NCI-H146 treated with DMSO at 0.1 percent for 48 hours (cell line): ENCODE measurements around the gene PTPA.

ENCODE experiments used
- DNase-seq: peaks from one replicate; lab custom pipeline; 2025; ENCODE audit not compliant: unreplicated experiment; lab: John Stamatoyannopoulos, UW

The PTPA gene

DNA sequence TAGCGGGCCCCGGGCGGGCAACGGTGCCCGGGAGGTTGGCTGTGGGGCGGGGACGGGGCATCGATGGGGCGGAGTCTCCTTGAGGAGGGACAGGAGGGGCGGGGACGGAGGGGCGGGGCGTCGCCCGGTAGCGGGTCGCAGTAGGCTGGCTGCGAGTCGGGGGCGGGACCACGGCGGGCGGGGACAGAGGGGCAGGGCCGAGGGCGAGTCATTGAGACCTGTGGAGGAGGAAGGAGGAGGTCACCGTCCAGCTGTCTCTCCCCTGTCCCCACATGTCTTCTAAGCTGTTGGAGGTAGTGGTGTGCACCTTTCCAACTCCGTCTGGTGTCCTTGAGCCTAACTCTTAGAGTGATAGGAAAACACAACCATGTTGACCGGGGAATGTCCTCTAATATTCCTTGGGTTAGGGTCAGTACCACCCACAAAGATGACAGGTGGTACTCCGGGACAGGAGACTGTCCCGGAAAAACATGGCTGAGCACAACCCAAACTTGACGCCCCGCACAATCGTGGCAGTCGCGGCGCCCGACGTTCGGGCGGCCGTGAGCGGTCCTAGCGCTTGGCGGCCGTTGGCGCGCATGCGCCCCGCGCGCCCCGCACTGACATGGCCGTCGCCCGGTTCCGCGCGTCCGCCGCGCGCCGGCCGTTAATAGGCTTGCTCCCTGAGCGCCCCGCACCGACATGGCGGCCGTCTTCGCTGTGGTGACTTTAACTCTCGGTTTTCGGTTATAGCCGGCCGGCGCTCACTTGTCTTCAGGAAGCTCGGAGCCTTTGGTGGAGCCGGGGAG lies at the start of gene PTPA, which contains the start of gene CRAT:
Gene PTPA (plus strand): TSS at position 676 of the 788 bp plus-strand sequence. CDS start 186 bp downstream, outside the sequence.
Gene CRAT (minus strand): TSS at position 54 of the 788 bp plus-strand sequence. CDS start 284 bp downstream, outside the sequence.
- peak; percentile 58 for DNase-seq

DNA sequence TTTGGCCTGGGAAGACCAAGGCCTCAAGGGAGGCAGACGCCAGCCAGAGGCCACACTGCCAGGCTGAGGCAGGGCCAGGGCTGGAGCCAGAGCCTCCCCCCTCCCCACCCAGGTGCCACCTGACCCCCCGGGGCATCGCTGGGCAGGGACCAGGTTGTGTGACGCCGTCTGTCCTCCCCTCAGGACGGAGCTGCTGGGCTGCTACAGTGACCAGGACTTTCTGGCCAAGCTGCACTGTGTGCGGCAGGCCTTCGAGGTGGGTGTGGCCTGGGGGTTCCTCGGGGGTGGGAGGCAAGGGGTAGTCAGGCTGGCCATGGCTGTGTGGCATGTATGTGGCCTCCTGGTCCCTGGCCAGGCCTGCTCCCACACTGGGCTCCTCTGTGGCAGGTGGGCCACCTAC lies 48.2 kb upstream of the PTPA start:
- DNase-seq = no peak

DNA sequence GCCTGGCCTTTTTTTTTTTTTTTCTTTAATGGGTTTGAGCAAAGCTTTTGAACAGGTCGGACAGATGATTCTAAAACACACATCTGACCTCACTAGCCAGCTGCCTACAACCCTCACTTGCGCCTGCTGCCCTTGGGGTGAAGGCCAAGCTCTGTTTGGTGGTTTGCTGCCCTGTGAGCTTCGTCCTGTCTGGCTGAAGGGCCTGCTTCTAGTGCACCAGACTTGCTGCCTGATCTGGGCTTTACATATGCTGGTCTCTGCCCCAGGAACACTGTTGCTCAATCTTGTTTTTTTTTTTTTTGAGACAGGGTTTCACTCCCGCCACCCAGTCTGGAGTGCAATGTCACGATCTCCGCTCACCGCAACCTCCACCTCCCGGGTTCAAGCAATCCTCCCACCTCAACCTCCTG lies 46.7 kb upstream of the PTPA start:
- DNase-seq = no peak

DNA sequence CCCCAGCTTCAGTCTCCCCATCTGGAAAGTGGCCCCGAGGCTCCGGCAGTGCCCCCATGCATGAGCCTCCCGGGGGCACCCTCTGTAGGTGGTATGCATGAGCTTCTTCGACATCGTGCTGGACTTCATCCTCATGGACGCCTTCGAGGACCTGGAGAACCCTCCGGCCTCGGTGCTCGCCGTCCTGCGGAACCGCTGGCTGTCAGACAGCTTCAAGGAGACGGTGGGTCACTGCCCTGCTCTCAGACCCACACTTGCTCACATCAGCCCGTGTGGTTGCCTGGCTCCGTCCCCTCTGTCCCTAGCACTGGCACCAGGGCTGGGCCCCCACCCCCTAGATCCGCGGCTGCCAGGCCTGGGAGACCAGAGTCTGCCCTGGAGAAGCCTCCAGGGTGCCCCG lies 43.1 kb upstream of the PTPA start:
- DNase-seq = no peak

DNA sequence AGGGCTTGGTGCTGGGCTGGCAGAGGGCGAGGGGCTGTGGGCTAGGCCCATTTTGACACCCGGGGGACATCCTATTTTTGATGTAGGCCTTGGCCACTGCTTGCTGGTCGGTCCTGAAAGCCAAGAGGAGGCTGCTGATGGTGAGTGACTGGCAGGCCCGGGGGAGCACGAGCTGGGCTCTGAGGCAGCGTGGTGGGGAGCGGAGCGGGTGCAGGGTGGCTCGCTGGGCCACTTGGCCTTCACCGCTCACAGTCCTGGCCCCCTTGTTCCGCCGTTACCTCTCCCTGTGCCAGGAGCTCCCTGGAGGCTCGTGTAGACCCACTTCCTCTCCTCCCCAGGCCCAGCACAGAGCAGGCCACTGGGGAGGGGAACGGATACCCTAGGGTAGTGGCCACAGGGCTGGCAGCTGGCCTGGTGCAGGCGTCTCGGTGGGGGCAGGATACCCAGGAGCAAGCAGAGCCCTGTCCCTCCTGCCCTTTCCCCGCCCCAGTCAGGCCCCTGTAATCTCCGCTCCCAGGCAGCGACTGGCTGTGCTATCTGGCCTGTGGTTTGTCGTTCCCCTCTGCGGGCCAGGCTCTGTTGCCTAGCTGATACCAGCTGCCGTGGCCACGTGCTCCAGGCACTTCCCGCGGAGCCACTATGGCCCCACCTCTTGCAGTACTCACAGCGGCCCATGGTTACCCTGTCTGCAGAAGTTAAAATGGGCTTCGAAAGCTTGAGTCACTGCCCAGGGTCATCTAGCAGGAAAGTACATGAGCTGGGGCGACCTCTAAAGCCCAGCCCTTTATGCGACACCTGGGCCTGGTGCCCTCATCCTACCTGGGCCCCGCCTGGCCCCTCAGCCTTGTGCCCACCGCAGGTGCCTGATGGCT lies 42.0 kb upstream of the PTPA start:
- no peak for DNase-seq

DNA sequence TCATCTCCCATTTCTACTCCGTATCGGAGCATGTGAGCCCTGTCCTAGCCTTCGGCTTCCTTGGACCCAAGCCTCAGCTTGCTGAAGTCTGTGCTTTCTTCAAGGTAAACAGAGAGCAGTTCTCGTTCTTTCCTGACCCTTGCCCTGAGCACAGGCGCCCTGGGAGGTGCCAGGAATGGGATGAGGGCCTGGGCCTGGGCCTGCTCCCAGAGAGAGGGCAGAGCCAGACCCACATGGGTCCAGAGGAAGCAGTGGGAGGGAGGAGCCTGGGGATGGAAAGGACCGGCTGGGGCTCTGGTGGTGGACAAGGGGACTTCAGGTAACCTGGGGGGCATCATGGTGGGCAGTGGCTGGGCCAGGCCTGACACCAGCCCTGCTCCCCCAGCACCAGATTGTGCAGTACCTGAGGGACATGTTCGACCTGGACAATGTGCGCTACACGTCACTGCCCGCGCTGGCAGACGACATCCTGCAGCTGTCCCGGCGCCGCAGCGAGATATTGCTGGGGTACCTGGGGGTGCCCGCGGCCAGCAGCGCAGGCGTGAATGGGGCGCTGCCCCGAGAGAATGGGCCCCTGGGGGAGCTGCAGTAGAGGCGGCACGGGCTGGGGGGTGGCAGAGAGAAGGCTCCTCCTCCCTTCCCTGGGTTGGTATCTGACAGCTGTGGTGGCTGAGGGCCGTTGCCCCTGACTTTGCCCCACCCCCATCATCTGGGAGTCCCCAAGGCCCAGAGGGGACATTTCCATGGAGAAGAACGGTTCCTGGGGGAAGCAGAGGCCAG lies 41.2 kb upstream of the PTPA start:
- no peak for DNase-seq

DNA sequence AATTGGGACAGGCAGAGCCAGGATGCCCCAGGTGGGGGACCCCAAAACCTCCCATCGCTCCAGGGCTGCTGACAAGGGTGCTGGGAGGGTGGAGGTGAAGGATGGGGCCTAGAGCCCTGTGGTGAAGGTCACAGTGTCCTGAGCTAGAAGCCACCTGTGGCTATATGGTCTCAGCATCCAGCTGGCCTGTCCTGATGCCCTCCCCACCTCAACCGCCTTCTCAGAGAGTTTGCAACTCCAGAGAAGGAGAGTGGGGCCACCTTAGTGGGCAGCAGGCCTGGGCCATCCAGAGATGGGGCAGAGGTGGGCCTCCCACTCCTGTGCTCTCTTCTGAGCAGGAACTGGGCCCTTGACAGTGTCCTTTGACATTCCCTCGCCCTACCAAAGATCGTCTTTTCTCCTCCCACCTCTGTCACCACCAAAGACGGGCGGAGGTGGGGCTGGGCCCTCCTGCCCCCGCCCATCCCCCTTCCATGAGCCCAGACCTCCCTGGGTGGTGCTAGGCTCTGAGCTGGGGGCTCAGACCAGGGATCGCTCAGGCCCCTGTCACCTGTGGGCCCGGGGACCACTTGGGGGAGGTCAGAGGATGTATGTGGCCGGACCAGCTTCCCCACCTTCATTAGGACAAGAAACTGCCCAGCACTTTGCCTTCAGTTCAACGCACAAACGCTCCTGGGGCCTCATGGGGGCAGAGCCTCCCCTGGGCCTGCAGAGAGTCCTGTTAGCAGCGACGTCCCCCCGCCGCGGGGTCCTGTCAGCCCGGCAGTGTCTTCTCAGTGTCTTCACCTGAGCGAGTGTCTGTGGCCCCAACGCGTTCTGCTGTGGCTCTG lies 40.3 kb upstream of the PTPA start:
- no peak for DNase-seq

DNA sequence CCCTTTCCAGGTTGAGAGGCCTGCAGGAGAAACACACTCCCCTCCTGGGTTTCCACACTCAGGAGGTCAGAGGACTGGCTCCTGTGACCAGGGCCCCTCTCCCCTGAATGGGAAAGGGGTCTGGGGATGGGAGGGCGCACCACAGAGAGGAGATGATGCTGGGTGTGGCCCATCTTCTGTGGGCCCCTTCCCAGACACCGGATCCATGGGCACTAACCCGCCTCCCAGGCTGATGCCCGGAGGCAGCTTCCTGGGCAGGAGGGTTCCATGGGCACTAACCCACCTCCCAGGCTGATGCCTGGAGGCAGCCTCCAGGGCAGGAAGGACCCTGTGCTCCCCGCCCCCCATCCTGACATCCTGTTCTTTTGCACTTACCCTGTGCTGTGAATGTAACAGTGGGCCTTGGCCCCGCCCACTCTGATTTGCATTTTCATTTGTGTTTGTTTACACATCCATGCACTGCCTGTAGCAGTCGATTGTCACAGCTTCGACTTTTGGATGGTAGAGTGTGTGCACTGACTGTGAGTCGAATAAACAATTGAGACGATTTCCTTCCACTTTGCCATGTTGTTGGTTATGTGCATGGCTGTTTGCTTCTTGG lies 39.6 kb upstream of the PTPA start:
- DNase-seq = no peak

DNA sequence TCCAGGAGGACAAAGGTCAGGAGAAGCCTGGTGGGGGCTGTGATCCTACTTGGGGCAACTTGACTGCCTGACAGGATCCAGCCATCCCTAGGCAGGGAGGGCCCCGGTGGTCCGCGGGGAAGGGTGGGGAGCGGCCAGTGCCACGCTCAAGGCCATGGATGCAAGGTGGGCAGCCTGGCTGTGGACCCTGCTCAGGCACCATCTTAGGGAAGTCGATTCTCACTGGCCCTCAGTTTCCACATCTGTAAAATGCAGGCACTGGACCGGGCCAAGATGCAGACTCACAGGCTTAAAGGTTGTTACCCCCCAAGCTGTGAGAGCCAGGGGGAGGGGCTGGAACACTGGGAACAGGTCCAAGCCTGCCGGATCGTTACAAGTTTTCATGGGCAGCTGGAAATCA lies 39.0 kb upstream of the PTPA start:
- DNase-seq = no peak

DNA sequence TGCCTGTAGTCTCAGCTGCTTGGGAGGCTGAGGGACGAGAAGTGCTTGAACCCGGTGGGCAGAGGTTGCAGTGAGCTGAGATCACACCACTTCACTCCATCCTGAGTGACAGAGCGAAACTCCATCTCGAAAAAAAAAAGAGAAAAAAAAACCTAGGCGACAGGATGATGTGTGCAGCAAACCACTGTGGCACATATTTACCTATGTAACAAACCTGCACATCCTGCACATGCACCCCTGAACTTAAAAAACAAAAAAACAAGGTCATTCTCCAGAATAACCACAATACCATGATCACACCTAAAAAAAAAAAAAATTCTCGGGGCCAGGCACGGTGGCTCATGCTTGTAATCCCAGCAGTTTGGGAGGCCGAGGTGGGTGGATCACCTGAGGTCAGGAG lies 37.8 kb upstream of the PTPA start:
- DNase-seq = no peak

DNA sequence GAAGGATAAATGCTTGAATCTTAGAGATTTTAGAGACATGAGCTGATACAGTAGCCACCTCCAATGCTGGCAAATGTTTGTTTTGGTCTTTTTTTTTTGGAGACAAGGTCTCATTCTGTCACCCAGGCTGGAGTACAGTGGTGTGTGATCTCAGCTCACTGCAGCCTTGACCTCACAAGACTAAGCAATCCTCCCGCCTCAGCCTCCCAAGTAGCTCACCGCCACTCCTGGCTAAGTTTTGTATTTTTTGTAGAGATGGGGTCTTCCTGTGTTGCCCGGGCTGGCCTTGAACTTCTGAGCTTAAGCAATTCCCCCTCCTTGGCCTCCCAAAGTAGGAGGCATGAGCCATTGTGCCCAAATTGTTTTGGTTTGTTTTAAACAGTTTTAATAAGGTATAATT lies 37.1 kb upstream of the PTPA start:
- no peak for DNase-seq

DNA sequence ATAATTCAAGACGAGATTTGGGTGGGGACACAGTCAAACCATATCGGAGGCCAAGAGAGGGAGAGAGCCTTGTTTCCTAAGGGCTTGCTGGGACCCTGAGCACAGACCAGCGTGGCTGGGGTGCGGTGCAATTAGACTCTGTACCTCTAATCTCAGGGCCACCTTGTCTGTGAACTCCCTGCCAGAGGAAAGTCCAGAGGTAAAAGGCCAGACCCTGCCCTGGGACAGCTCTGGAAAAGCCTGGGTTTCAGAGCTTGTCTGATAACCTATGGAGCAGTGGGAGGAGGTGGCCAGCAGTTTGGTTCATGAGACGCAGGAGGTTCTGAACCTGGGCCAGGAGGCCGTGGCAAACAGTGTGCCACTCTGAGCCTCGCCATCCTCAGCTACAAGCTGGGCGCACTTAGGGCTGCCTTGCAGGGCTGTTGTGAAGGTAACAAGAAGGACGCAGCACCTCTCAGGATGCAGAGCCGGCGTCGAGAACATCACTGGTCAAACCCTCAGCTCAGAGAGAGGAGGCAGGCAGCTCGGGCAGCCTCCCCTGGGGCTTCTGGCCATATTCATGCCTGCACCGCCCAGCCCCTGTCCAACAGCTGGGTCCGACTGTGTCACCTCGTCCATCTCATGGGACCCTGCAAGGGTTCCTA lies 35.1 kb upstream of the PTPA start:
- DNase-seq = no peak

DNA sequence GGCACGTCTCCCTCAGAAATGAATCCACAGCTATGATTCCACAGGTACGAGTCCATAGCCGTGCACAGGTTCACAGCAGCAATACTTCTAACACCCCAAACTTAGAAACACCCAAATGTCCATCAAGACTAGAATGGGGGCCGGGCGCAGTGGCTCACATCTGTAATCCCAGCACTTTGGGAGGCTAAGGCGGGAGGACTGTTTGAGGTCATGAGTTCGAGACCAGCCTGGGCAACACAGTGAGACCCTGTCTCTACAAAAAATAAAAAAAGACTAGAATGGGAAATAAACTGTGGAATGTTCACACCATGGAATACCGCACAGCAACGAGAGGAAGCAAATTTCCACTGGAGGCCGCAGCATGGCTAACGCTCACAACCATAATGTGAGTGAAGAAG lies 34.6 kb upstream of the PTPA start:
- no peak for DNase-seq

DNA sequence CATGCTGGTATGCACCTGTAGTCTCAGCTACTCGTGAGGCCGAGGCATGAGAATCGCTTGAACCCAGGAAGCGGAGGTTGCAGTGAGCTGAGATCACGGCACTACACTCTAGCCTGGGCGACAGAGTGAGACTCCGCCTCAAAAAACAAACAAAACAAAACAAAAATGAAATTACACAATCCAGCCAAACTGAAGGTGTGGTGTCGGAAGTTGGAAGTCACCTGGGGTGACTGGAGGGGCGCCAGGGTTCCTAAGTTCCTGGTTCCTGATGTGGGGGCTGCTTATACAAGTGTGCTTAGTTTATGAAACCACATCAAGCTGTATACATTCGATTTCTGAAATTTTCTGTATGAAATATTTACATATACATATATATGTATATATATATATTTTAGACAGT lies 34.0 kb upstream of the PTPA start:
- DNase-seq = no peak

DNA sequence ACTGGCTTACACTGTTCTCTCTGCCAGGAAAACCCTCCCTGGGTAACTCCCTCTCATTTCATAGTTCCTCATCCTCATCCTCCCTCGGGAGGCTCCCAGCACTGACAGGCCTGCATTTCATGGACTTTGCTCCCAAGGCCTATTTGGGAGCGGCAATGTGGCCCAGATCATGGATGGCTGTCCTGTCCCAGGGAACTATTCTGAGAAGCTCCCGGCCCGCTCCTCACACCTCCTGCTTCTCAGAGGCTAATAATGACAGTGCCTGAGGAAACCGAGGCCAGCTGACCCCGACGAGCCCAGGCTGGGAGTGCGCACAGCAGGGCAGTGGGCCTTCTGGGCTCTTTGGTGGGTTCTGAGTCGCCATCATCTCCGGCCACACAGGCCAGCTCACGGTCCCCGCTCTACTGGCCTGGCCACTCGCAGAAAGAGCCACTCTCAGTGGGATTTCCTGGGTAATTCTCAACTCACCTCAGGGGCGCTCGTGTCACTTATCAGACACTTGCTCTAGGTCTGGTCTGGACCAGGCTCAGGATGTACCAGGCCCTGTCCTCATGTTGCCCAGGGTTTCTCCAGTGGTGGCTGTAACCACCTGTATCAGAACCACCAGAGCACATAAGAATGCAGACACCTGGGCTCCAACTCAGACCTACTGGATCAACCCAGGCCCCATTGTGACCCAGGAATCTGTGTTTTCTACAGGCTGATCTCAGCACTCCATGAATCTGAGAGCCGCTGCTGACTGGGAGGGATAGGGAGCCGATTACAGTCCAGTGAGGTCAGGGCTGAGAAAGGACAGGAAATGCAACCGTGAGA lies 32.3 kb upstream of the PTPA start:
- DNase-seq = no peak

DNA sequence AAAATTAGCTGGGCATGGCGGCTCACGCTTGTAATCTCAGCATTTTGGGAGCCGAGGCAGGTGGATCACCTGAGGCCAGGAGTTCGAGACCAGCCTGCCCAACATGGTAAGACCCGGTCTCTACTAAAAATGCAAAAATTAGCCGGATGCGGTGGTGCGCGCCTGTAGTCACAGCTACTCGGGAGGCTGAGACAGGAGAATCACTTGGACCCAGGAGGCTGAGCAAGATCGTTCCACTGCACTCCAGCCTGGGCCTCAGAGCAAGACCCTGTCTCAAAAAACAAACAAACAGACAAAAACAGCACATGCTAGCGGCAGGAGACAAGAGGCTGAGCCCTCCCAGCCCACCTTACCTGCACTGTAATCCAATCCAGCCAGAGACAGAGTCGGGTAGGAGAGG lies 31.4 kb upstream of the PTPA start:
- DNase-seq = no peak

DNA sequence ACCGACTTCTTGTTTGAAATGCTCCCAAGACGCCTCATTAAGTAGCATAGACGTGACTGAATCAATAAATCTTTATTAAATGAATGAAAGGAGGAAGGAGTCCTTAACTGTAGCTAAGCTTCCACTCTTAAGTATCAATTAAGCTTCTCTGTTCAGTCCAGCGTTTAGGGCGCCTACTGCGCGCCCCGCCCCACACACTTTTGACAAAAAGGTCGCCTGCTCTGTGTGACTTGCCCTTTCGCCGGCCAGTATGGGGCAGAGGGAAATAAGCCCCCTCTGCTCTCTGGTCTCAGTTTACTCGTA lies 31.0 kb upstream of the PTPA start:
- DNase-seq = no peak

DNA sequence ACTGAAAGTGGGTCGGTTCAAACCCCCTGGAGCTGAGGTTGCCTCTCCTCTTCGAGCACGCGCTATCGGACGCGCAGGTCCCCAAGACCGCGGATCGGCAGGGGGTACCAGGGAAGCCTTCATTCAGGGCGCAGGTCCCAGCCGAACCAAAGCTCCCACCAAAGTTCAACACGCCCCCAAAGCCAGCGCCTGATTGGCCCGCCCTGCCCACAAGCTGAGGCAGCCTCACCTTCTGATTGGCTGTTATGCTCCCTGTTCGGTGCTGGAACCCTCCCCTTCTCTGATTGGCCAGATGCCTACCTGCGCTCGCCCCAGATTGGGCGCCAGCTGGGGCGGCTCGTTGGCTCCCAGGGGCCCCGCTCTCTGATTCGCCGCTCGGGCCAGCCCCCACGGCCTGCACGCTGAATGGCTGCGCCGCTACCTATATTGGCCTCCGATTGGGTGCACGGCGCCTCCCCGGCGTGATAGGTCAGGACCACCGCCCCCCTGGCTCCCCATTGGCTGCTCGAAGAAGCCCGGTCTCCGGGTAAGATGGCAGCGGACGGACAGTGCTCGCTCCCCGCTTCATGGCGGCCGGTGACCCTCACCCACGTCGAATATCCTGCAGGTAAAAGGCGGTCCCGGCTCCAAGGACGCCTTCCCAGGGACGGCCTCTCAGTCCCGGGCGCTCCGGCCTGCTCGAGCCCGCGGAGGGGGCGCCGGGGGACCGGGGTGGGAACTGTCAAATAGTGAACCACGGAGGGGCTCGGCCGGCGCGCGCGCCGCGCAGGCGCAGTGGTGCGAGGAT lies 30.4 kb upstream of the PTPA start, which contains the start of gene DOLPP1:
Gene DOLPP1 (plus strand): TSS at position 511 of the 787 bp plus-strand sequence. CDS start 21 bp downstream, at position 532.
- DNase-seq = peak; percentile 91
